Neural progenitor cell (in vitro differentiated cells): ENCODE results near the gene YPEL2.

Source experiments
- EZH2 ChIP-seq: fragments of 200-600 bp; sonication (generic); IDR thresholded peaks from 2 replicates; pipeline ENCODE4 v1.6.1; 2017; ENCODE audit warnings: antibody characterized with exemption, mild to moderate bottlenecking, moderate library complexity
- EZH2phosphoT487 ChIP-seq: fragments of 200-600 bp; sonication (generic); IDR thresholded peaks from 2 replicates; pipeline ENCODE4 v1.6.1; 2017; ENCODE audit warnings: antibody characterized with exemption
- TF ChIP-seq, protein P1 (sequence below): fragments of 200-600 bp; sonication (generic); IDR thresholded peaks from 2 replicates; pipeline ENCODE4 v1.5.1; 2017; ENCODE audit warnings: antibody characterized with exemption, mild to moderate bottlenecking

- TF ChIP-seq, protein P1, sequence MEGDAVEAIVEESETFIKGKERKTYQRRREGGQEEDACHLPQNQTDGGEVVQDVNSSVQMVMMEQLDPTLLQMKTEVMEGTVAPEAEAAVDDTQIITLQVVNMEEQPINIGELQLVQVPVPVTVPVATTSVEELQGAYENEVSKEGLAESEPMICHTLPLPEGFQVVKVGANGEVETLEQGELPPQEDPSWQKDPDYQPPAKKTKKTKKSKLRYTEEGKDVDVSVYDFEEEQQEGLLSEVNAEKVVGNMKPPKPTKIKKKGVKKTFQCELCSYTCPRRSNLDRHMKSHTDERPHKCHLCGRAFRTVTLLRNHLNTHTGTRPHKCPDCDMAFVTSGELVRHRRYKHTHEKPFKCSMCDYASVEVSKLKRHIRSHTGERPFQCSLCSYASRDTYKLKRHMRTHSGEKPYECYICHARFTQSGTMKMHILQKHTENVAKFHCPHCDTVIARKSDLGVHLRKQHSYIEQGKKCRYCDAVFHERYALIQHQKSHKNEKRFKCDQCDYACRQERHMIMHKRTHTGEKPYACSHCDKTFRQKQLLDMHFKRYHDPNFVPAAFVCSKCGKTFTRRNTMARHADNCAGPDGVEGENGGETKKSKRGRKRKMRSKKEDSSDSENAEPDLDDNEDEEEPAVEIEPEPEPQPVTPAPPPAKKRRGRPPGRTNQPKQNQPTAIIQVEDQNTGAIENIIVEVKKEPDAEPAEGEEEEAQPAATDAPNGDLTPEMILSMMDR: no peak
- TF ChIP-seq EZH2 (no peak), EZH2phosphoT487 (no peak)
Measured at GRCh38 chr17:59391021-59391420, 59.6 kb downstream of the YPEL2 start.
